Endothelial cell of umbilical vein (primary cell): ENCODE measurements around the gene EDEM1. TPM values are rescaled to one million over a fixed set of nuclear protein-coding genes. Genes with fewer than 3 reads are reported as not detected.

Experiments used
- BruUV-seq: library from RNA; stranded (reverse); fragments of 400-500 nt; replicated peaks from 2 replicates; lab custom pipeline; 2021; lab: Mats Ljungman, UMichigan
- CTCF ChIA-PET: fragments of 300-600, 350-600 bp; sonication (Branson Sonifier 250); formaldehyde crosslinking; loops from one replicate; lab custom pipeline; 2021; ENCODE audit warnings: antibody characterized with exemption, inconsistent platforms; lab: Charles Lee
- POLR2A ChIA-PET: fragments of 300-600, 350-600 bp; sonication (Branson Sonifier 250); formaldehyde crosslinking; loops from one replicate; lab custom pipeline; 2021; ENCODE audit warnings: antibody characterized with exemption, inconsistent platforms; lab: Charles Lee
- DNase-seq: peaks from one replicate; pipeline ENCODE4 v3.0.0-alpha.2; 2011; ENCODE audit warnings: low read depth, low spot score
- FAIRE-seq: peaks from 2 replicates; lab custom pipeline; 2011; peaks lifted over from hg19 to GRCh38; lab: Jason Lieb, UNC
- H2AFZ ChIP-seq: 2 replicates; pipeline ENCODE4 v1.6.0; 2012; ENCODE audit warnings: low read depth, low read length, control low read depth, inconsistent platforms
- H3K27ac ChIP-seq: 2 replicates; pipeline ENCODE4 v1.5.1; 2011; ENCODE audit warnings: low read depth, mild to moderate bottlenecking, control low read depth, low read length, moderate library complexity; ENCODE audit not compliant: insufficient read depth
- H3K27me3 ChIP-seq, 2 experiments: 2 replicates each; pipeline versions ENCODE4 v1.6.0 to v1.6.1; 2011; ENCODE audit warnings: low read length in 2 of 2, mixed read lengths in 1 of 2; ENCODE audit not compliant: control insufficient read depth in 2 of 2, insufficient read depth in 2 of 2
- H3K36me3 ChIP-seq, 2 experiments: 2 replicates in 1 of 2; 3 replicates in 1 of 2; pipeline ENCODE4 v1.5.1; 2011; ENCODE audit warnings: low read length in 2 of 2, mild to moderate bottlenecking in 1 of 2, moderate library complexity in 1 of 2; ENCODE audit not compliant: control insufficient read depth in 2 of 2, insufficient read depth in 2 of 2; ENCODE audit errors: extremely low read depth in 1 of 2
- H3K4me1 ChIP-seq: 3 replicates; pipeline ENCODE4 v1.5.1; 2011; ENCODE audit warnings: mild to moderate bottlenecking, low read length; ENCODE audit not compliant: control insufficient read depth, insufficient read depth; ENCODE audit errors: extremely low read depth
- H3K4me2 ChIP-seq: 2 replicates; pipeline ENCODE4 v1.6.1; 2011; ENCODE audit warnings: low read length, control low read depth, mixed read lengths; ENCODE audit not compliant: insufficient read depth
- H3K4me3 ChIP-seq, 3 experiments: fragments of 200-600 bp in 1 of 3; sonication (generic), shearing (Covaris generic) in 1 of 3; replicated peaks in 1 of 3; 2 replicates each; pipeline ENCODE4 v1.5.1; 2011 to 2016; ENCODE audit warnings: control low read depth in 3 of 3, low read length in 3 of 3, mild to moderate bottlenecking in 2 of 3, inconsistent platforms in 1 of 3, low read depth in 1 of 3, moderate library complexity in 1 of 3; ENCODE audit not compliant: insufficient read depth in 1 of 3
- H3K79me2 ChIP-seq: 2 replicates; pipeline ENCODE4 v1.6.0; 2012; ENCODE audit warnings: low read length, inconsistent platforms; ENCODE audit not compliant: control insufficient read depth, insufficient read depth
- H3K9ac ChIP-seq: replicated peaks from 2 replicates; pipeline ENCODE3; 2011; ENCODE audit warnings: low read length, control low read depth; ENCODE audit not compliant: insufficient read depth; ENCODE audit errors: extremely low read depth
- H3K9me1 ChIP-seq: replicated peaks from 3 replicates; pipeline ENCODE4 v1.6.0; 2011; ENCODE audit warnings: mild to moderate bottlenecking, low read length; ENCODE audit not compliant: control insufficient read depth, insufficient read depth; ENCODE audit errors: extremely low read depth
- H3K9me3 ChIP-seq: replicated peaks from 2 replicates; pipeline ENCODE4 v1.5.1; 2012; ENCODE audit warnings: low read length, inconsistent platforms; ENCODE audit not compliant: control insufficient read depth, insufficient read depth
- H4K20me1 ChIP-seq: replicated peaks from 2 replicates; pipeline ENCODE3; 2011; ENCODE audit warnings: mild to moderate bottlenecking, low read length; ENCODE audit not compliant: control insufficient read depth, insufficient read depth; ENCODE audit errors: extremely low read depth
- EZH2 ChIP-seq: IDR thresholded peaks from 2 replicates; pipeline ENCODE4 v1.6.1; 2012; ENCODE audit warnings: borderline replicate concordance, low read depth, mild to moderate bottlenecking, moderate library complexity, low read length, inconsistent platforms; ENCODE audit not compliant: severe bottlenecking
- FOS ChIP-seq: IDR thresholded peaks from 2 replicates; pipeline ENCODE4 v1.6.1; 2011; ENCODE audit warnings: mild to moderate bottlenecking, low read length, moderate library complexity, borderline replicate concordance; ENCODE audit not compliant: insufficient read depth
- GATA2 ChIP-seq: IDR thresholded peaks from 2 replicates; pipeline ENCODE4 v1.7.0; 2011; ENCODE audit warnings: low read depth, mild to moderate bottlenecking, moderate library complexity, mixed read lengths, low read length; ENCODE audit not compliant: insufficient read length, insufficient read depth
- JUN ChIP-seq: IDR thresholded peaks from 2 replicates; pipeline ENCODE4 v1.6.1; 2011; ENCODE audit warnings: borderline replicate concordance, low read depth; ENCODE audit not compliant: insufficient read length, insufficient read depth
- MYC ChIP-seq: IDR thresholded peaks from one replicate; pipeline ENCODE4 v1.6.1; 2011; ENCODE audit warnings: mild to moderate bottlenecking, low read depth, low read length
- POLR2A ChIP-seq: IDR thresholded peaks from 2 replicates; pipeline ENCODE4 v1.6.1; 2012; ENCODE audit warnings: low read depth, mild to moderate bottlenecking, control low read depth, low read length
- POLR2AphosphoS5 ChIP-seq: IDR thresholded peaks from 2 replicates; pipeline ENCODE4 v1.6.1; 2012; ENCODE audit warnings: low read depth, mild to moderate bottlenecking, control low read depth, low read length, moderate library complexity; ENCODE audit not compliant: insufficient read depth
- dilution Hi-C: fragments of 300-500 bp; cut with MboI; formaldehyde crosslinking; loops from one replicate; pipeline ENCODE4 v1.15.0; 2019; ENCODE audit warnings: low sequenced_read_pairs; ENCODE audit not compliant: extremely low pct_ligation_motif_present
- intact Hi-C: fragments of 100-400 bp; cut with micrococcal nuclease; formaldehyde crosslinking; loops from one replicate; pipeline ENCODE4 v1.10.0; 2022
- polyA plus RNA-seq, 4 experiments: library from polyadenylated mRNA; depleted of rRNA in 3 of 4; stranded (reverse) in 3 of 4; unstranded in 1 of 4; fragments of >200 nt; gene quantifications; 2 replicates each; pipeline versions ENCODE4 v1.2.1 to v1.2.3, GENCODE V29; 2011 to 2012; ENCODE audit warnings: missing spikeins in 1 of 4
- total RNA-seq: library from RNA; stranded (reverse); gene quantifications from 2 replicates; pipeline ENCODE4 v1.2.3, GENCODE V29; 2021
- TF ChIP-seq, protein P1 (sequence below), 2 donors: IDR thresholded peaks; 1 replicate in 1 of 2; 2 replicates in 1 of 2; pipeline ENCODE4 v1.5.1; 2011; ENCODE audit warnings: low read length in 2 of 2, mild to moderate bottlenecking in 2 of 2, moderate library complexity in 2 of 2, control low read depth in 1 of 2, inconsistent platforms in 1 of 2, low read depth in 1 of 2; ENCODE audit not compliant: insufficient read depth in 1 of 2; ENCODE audit errors: extremely low read depth in 1 of 2
- TF ChIP-seq, protein P2 (sequence below): IDR thresholded peaks from 2 replicates; pipeline ENCODE4 v1.6.1; 2011; ENCODE audit not compliant: insufficient read depth, insufficient read length

Gene EDEM1
- total and polyA plus RNA-seq, 2 donors (not counting 3 experiments of a cell fraction or from before 2014, with no cell fraction given): 19.4 to 61.1 TPM

DNA sequence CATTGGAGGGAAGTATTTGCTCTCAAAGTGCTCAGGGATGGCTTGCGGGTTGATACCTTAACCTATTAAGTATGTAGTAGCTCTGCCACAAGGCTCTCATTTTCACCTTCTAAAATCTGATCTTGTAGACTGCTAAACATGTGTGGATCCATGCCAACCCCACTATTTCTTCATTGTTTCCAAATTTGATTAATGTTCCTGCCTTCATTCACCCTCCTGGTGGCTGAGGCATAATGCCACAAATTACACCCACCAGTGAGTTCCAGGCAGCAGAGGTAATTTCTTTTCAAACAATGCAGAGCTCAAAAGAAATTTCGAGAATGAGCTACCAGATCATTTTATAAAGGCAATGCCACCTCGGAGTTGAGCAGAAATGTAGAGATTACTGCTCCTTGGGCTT lies 71.0 kb downstream of the EDEM1 start:
- Histone ChIP-seq H3K9ac (no peak overlapping the region), H3K4me2 (no peak overlapping the region), H3K4me1 (no peaks in the 10 kb centered on the region), H4K20me1 (no peaks in the 10 kb centered on the region), H3K4me3 (no peak overlapping the region), H3K9me1 (no peaks in the 10 kb centered on the region), H2AFZ (no peak overlapping the region), H3K9me3 (no peaks in the 10 kb centered on the region), H3K36me3 (no peaks in the 10 kb centered on the region), H3K27ac (no peak overlapping the region), H3K79me2 (no peaks in the 10 kb centered on the region), H3K27me3 (no peaks in the 10 kb centered on the region)
- ChIA-PET CTCF (no interaction called here), POLR2A (no interaction called here)
- dilution Hi-C loops (no loop called here), intact Hi-C loops (no loop called here)
- DNase-seq: no peak
- FAIRE-seq: no peak
- BruUV-seq: no TSS peak
- TF ChIP-seq GATA2 (no peak), JUN (no peak), FOS (no peak), MYC (no peak), EZH2 (no peak), POLR2AphosphoS5 (no peak), POLR2A (no peak)
- TF ChIP-seq, protein P1, sequence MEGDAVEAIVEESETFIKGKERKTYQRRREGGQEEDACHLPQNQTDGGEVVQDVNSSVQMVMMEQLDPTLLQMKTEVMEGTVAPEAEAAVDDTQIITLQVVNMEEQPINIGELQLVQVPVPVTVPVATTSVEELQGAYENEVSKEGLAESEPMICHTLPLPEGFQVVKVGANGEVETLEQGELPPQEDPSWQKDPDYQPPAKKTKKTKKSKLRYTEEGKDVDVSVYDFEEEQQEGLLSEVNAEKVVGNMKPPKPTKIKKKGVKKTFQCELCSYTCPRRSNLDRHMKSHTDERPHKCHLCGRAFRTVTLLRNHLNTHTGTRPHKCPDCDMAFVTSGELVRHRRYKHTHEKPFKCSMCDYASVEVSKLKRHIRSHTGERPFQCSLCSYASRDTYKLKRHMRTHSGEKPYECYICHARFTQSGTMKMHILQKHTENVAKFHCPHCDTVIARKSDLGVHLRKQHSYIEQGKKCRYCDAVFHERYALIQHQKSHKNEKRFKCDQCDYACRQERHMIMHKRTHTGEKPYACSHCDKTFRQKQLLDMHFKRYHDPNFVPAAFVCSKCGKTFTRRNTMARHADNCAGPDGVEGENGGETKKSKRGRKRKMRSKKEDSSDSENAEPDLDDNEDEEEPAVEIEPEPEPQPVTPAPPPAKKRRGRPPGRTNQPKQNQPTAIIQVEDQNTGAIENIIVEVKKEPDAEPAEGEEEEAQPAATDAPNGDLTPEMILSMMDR (IDR thresholded peaks at IDR 0.05; ENCODE audit: extremely low read depth in 1 of 2, insufficient read depth in 1 of 2, low read depth in 1 of 2, low read length in 2 of 2): no peak
- TF ChIP-seq, protein P2, sequence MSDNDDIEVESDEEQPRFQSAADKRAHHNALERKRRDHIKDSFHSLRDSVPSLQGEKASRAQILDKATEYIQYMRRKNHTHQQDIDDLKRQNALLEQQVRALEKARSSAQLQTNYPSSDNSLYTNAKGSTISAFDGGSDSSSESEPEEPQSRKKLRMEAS: no peak
